GM19455 (cell line): ENCODE data around the gene OR2T8.
A peak's percentile ranks its signal among the peaks of the same experiment; 100 is the strongest.

ENCODE experiments used
- ATAC-seq: cut with Tn5 transposase; IDR thresholded peaks from one replicate; pipeline ENCODE4 v1.9.1; 2021; ENCODE audit not compliant: unreplicated experiment

OR2T8 gene, protein sequence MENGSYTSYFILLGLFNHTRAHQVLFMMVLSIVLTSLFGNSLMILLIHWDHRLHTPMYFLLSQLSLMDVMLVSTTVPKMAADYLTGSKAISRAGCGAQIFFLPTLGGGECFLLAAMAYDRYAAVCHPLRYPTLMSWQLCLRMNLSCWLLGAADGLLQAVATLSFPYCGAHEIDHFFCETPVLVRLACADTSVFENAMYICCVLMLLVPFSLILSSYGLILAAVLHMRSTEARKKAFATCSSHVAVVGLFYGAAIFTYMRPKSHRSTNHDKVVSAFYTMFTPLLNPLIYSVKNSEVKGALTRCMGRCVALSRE

DNA sequence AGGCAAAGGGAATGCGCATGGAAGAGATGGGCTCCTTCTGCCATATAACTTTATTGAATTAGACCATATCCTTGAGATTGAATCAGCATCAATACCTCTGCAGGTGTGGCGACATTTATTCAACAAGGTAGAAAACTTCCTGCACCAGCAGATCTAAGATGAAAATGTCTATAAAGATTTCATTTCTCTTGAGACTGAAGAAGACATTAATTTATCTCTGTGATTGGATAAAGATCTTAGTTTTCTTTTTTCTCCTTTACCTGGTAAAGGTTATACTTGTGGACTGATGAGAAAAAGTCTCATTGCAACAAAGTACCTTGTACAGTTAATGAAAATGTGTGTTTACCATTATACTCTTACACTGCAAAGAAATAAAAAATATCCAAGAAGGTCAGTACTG, at the start of gene OR2T8:
Gene OR2T8 (plus strand): TSS at position 301 of the 400 bp plus-strand sequence. CDS start 766 bp downstream, outside the sequence.
- no peak for ATAC-seq

DNA sequence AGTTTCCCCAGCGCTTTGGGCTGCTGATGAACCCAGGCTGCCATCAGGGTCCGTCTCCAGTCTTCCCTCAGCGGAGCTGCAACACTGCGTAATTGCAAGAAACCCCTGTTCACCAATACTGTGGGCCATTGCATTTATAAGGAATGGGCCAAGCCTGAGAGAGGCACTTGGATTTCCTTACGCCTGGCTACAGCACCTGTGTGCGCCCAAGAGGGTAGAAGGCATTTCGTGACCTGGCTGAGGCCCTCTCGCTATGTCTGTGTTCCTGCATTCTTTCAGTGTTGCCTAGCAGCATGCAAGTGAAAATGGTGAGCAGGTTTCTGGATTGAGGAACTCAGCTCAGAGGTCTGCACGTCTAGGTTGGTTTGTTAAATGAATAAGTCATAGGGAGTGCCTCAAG, 36.7 kb upstream of the OR2T8 start:
- ATAC-seq: no peak

DNA sequence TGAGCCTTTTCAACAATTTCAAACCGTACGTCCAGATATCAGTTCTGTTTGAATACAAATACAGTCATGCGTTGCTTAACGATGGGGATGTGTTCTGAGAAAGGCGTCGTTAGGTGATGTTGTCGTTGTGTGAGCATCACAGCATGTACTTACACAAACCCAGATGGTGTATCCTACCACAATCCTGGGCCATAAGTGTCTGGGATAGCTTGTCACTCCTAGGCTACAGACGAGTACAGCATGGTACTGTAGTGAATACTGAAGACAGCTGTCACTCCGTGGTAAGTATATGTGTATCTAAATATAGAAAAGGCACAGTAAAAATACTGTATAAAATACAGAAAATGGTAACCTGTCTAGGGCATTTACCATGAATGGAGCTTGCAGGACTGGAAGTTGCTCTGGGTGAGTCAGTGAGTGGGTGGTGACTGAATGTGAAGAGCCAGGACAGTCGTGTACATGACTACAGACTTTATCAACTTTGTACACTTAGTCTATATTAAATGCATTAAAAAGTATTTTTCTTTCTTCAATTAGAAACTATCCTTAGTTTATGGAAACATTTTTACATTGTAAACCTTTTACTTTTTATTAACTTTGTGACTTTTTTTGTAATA, 35.1 kb upstream of the OR2T8 start:
- no peak for ATAC-seq

DNA sequence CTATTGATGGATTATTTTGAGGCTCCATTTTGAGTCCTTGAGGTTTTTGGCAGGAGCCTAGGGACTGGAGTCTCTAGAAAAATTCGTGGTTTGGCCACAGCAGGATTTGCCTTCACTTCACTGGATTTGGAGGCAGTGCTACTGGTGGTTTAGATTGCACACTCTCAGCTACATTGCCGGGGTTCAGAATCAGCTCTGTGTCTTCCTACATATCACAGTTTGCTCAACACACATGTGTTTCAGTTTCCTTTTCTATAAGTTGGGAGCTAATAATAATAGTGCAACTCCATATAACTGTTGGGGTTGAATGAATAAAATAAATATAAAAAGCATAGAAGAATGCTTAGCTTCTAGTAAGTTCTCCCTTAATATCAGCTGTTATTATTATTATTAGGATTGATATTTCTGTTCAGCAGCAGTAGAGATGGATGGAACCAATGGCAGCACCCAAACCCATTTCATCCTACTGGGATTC, 24.9 kb upstream of the OR2T8 start, which contains the start of gene OR2W3:
Gene OR2W3 (plus strand): TSS at position 425 of the 475 bp plus-strand sequence. CDS start 0 bp downstream, at position 425.
- no peak for ATAC-seq

DNA sequence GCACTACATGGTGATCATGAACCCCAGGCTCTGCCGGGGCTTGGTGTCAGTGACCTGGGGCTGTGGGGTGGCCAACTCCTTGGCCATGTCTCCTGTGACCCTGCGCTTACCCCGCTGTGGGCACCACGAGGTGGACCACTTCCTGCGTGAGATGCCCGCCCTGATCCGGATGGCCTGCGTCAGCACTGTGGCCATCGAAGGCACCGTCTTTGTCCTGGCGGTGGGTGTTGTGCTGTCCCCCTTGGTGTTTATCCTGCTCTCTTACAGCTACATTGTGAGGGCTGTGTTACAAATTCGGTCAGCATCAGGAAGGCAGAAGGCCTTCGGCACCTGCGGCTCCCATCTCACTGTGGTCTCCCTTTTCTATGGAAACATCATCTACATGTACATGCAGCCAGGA, 24.1 kb upstream of the OR2T8 start:
- no peak for ATAC-seq

DNA sequence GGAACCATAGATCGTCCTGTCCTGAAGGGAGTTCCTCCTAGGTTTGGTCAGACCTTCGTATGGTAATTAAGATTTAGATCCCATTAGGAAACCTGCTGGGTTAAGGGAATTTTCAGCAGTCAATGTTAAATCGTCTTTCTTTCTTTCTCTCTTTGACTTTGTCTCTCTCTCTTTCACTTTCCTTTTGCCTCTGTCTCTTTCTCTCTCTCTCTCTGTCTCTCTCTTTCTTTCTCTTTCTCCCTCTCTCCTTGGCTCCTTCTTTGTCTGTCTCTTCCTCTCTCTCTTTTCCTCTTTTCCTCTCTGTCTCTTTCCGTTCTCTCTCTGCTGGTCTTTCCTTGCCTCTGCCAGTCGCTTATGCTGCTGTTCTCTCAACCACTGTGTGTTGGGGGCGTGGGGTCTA, 15.9 kb upstream of the OR2T8 start:
- no peak for ATAC-seq

DNA sequence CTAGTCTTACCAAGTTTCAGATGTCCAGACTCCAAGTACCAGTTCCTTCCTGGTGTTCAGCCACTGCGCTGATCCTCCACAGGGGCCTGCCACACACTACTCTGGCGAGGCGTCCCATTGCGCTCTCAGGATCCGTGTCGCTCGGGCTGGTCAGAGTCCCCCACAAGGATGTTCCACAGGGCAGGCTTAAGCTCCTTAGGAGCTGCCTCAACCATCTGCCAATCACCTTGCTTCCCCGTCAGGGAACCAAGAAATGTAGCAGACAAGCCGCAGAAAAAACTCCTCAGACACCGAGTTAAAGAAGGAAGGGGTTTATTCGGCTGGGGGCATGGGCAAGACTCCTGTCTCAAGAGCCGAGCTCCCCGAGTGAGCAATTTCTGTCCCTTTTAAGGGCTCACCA, 14.9 kb upstream of the OR2T8 start:
- ATAC-seq: no peak

DNA sequence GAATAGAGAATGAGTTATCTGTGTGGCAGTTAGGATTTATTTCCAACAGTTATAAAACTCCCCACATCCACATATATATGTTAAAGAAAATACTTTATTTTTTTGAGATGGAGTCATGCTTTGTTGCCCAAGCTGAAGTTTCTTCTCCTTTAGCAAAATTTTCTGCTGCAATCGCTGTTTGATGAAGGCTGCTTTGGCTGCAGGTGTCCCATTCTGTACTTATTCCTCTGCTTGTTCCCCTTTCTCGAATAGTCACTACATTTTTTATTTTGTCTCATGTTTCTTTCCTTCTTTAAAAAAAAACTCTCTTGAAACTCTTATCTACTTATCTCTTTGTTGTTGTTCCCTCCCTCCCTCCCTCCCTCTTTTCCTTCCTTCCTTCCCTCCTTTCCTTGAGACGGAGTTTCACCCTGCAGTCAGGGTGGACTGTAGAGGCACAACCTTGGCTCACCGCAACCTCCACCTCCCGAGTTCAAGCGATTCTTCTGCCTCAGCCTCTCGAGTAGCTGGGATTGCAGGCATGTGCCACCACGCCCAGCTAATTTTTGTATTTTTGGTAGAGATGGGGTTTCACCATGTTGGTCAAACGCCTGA, 14.0 kb upstream of the OR2T8 start:
- ATAC-seq: no peak

DNA sequence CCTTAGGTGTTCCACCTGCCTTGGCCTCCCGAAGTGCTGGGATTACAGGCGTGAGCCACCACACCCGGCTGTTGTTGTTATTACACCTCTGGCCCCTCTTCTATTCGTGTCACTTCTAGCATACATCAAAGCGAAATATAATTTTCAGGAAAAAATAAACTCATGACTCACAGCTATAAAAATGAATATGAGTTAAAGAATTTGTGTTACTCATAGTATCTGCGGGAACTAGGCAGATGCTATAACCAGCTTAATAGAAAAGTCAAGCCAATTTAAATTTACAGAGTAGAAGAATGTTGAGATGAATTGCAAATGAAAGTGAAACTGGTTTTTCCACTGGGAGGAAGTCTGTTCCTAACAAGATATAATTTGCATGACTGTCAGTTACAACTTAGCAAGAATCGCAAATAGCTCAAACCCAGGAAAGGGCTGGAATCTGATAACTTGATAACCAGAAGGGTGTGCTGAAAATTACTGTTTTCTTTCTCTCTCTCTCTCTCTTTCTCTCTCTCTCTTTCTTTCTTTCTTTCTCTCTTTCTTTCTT, 13.5 kb upstream of the OR2T8 start:
- ATAC-seq: no peak

DNA sequence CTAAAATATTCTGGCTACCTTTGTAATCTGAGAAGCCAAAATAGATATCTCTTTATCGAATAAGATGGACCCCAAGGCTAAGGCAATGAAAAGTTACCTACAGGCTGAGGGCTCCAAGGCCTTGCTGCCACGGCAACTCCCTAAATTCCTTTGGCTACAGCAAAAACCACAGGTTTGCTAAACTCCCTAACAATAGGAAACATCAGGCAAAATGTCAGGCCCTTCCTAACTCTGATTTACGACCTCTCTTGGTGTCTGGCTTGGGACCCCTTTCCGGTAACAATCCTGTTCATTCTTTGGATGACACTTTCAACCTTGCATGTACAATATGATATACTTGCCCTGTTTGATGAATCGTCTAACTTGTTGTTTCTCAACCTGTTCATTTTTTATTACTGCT, 11.3 kb upstream of the OR2T8 start:
- no peak for ATAC-seq

DNA sequence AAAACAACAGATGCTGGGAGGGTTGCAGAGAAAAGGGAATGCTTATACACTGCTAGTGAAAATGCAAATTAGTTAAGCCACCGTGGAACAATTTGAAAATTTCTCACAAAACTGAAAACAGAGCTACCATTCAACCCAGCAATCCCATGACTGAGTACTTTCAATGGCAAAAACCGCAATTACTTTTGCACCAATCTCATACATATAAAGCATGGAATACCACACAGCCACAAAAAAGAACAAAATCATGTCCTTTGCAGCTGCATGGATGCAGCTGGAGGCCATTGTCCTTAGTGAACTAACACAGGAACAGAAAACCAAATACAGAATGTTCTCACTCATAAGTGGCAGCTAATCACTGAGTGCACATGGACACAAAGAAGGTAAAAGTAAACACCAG, 6.3 kb upstream of the OR2T8 start:
- ATAC-seq: no peak

DNA sequence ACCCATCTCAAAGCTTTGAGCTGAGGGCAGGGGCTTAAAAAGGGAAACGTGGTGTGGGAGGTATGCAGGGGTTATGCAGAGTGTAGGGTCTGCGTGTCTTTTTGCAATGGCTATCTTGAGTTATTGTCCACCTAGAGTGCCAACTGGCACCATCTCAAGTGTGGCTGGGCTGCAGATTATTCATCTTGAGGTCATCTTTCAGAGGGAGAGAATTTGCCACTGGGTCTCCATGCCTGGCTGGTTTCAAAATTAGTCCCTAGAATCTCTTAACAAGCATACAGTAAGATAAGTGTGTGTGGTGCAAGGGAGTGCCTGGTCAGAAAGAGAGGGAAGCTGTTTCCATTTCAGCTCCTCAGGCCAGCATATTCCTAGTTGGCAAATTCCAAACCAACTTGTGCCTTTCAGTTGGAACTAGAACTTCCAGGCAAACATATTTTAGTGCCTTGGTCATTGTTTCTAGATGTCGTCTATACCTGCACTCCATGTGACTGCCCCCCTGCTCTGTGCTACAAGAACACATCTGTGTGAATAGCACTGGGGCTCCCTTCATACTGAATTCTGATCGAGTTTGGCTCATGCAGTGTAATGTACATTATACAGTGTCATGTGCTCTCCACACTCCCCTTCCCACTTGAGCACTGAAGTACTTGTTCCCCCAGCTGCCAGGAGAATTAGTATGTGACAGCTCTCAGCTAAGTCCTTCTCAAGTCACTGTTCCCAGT, 5.0 kb upstream of the OR2T8 start:
- no peak for ATAC-seq

DNA sequence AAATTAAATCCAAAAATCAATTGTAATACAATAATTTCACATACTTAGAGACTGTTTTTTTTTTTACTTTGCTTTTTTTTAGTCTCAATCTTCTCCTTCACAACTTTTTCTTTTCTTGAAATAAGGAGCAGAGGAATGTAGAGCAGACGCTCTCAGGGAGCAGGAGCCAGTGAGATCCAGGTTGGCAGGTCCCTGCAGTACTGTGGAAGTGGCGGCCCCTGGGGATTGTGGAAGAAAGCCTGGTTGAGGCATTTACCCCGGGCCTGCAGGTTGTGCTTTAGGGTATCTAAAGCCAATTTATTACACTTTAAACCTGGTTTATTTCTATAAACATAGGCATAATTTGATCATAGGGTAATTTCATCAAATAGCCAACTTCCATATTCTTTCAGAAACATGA, 3.9 kb downstream of the OR2T8 start:
- ATAC-seq: no peak

DNA sequence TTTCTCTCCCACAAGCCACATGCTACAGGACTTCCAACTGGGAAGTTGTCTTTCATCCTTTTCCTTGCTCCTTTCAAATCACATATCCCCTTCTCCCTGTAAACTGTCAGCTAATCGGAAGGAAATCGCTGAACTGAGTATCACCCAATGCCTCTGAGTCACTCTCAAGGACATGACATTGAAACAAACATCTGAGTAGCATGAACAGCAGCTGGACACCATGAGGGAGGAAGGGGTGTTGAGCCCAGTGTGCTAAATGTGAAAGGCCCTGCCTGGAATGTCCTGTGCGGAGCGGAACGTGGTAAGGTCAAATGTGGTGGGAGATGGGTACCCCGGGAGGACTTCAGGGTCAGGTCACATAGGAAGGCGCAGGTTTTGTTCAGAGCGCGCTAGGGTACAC, 4.8 kb downstream of the OR2T8 start, which contains the start of gene OR2AJ1:
Gene OR2AJ1 (plus strand): TSS at position 22 of the 400 bp plus-strand sequence. CDS start 8,880 bp downstream, outside the sequence.
- no peak for ATAC-seq

DNA sequence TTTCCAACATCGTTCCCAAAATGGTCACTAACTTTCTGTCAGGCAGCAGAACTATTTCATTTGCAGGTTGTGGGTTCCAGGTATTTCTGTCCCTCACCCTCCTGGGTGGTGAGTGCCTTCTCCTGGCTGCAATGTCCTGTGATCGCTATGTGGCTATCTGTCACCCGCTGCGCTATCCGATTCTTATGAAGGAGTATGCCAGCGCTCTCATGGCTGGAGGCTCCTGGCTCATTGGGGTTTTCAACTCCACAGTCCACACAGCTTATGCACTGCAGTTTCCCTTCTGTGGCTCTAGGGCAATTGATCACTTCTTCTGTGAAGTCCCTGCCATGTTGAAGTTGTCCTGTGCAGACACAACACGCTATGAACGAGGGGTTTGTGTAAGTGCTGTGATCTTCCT, 13.9 kb downstream of the OR2T8 start:
- ATAC-seq: no peak

DNA sequence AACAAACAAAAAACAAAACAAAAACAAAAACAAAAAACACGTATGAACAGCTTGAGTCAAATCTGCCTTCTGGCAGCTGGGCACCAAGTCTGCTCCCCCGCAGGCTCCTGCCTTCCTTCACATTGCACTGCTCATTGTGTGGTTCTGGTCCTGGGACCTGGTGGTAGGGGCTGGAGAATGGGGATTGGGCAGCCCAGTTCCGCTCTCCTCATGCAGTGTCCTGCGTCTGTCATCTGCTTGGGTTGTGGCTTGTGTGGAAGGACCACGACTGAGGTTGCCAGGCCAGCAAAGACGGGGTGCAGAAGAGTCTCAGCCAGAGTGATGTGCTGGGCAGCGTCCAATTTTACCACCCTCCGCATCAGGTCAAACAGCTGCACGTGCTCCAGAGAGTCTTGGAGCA, 15.7 kb downstream of the OR2T8 start:
- no peak for ATAC-seq

DNA sequence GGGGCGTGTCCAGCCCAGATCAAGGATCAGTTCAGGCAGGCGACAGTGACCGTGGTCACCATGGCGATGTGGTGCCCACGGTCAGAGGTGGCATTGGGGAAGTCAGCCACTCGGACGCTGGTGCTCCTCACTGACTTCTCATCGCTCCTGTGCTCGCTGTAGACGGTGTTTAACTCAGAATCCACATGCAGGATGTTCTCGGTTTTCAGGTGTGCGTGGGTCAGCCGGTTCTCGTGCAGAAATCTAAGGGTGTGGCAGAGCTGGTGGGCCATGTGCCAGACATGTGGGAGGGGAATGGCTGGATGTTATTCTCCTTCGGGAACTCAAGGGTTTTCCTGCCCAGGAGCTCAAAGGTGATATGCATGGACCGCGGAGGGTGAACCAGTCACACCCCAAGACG, 16.4 kb downstream of the OR2T8 start:
- ATAC-seq: no peak

DNA sequence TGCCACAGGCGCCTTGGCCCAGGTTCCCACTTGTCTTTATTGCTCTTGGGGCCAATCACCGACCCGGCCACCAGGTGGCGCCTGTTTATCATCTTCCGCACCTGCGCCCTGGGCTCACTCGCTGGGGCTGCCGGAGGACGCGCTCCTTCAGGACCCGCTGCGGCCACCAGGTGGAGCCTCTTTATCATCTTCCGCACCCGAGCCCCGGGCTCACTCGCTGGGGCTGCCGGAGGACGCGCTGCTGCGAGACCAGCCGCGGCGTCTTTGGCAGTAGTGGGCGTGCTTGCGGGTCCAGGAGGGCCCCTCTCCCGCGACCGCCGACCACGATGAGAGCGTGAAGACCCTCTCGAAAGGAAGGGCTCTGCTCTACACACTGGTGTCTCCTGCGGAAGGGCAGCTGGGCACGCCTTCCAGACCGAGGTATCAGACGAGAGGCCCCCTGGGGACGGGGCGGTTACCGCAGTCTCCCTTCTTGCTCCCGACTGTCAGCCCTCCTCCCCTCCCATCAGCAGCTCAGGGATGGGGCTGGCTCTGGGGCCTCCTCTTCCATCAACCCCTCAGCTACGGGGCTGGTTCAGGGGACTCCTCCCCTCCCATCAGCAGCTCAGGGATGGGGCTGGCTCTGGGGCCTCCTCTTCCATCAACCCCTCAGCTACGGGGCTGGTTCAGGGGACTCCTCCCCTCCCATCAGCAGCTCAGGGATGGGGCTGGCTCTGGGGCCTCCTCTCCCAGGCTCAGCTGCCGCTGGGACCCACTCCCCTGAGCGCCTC, 17.1 kb downstream of the OR2T8 start:
- peak; percentile 100 for ATAC-seq

DNA sequence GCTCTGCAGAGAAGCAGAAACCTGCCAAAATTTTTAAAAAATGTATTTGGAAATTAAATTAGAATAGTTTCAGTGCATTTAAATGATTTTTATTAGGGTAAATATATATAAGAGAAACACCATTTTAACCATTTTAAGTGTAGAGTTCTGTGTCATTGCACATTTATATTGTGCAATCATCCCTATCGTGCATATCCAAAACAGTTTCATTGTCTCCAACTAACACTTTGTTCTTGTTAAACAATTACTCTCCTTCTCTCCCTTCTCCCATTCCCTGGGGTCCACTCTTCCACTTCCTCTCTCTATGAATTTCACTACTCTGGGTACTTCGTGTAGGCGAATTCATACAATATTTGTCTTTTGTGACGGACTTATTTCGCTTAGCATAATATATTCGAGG, 22.6 kb downstream of the OR2T8 start:
- ATAC-seq: no peak

DNA sequence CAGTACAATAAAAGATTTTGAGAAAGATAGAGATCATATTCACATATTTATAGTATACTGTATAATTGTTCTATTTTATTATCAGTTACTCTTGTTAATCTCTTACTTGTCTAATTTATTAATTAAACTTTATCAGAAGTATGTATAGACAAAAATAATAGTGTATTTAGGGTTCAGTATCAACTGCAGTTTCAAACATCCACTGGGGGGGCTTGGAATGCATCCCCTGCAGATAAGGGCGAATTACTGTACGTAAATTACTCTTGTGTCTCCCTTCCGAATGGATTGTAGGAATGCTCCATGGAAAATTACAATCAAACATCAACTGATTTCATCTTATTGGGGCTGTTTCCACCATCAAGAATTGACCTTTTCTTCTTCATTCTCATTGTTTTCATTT, 28.5 kb downstream of the OR2T8 start, which contains the start of gene OR2L8:
Gene OR2L8 (plus strand): TSS at position 301 of the 400 bp plus-strand sequence. CDS start 0 bp downstream, at position 301.
- no peak for ATAC-seq
